Measurements from ENCODE around the gene ZC3H4. TPM values are rescaled to one million over a fixed set of nuclear protein-coding genes. Genes with fewer than 3 reads are reported as not detected.

ZC3H4 gene
- total and polyA plus RNA-seq, 9 of the 15 experiments (the other 6 are each of a cell fraction or from before 2014, with no cell fraction given) = 2.2 to 75.6 (median 18.3) TPM

DNA sequence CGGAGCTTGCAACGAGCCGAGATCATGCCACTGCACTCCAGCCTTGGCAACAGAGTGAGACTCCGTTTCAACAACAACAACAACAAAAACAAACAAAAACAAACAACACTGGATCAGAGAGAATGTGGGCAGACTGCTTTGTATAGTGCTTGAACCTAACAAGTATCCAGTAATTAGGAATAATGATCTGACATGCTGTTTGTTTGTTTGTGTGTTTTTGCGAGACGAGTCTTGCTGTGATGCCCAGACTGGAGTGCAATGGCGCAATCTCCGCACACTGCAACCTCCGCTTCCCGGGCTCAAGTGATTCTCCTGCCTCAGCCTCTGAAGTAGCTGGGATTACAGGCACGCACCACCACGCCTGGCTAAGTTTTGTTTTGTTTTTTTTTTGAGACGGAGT lies 31.1 kb upstream of the ZC3H4 start (continued):
- TF ChIP-seq, protein P1, sequence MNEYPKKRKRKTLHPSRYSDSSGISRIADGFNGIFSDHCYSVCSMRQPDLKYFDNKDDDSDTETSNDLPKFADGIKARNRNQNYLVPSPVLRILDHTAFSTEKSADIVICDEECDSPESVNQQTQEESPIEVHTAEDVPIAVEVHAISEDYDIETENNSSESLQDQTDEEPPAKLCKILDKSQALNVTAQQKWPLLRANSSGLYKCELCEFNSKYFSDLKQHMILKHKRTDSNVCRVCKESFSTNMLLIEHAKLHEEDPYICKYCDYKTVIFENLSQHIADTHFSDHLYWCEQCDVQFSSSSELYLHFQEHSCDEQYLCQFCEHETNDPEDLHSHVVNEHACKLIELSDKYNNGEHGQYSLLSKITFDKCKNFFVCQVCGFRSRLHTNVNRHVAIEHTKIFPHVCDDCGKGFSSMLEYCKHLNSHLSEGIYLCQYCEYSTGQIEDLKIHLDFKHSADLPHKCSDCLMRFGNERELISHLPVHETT (CRISPR knock-in tag; conservative IDR thresholded peaks at IDR 0.05 in 1 of 2, IDR thresholded peaks at IDR 0.05 in 1 of 2) = no peak
- TF ChIP-seq SNIP1 (IDR thresholded peaks at IDR 0.05; ENCODE audit: low read depth) (no peak), ZNF583 (CRISPR knock-in tag; IDR thresholded peaks at IDR 0.05) (no peak), ZNF217 (CRISPR knock-in tag; IDR thresholded peaks at IDR 0.05) (no peak), TEAD2 (tag; IDR thresholded peaks at IDR 0.05) (no peak)

DNA sequence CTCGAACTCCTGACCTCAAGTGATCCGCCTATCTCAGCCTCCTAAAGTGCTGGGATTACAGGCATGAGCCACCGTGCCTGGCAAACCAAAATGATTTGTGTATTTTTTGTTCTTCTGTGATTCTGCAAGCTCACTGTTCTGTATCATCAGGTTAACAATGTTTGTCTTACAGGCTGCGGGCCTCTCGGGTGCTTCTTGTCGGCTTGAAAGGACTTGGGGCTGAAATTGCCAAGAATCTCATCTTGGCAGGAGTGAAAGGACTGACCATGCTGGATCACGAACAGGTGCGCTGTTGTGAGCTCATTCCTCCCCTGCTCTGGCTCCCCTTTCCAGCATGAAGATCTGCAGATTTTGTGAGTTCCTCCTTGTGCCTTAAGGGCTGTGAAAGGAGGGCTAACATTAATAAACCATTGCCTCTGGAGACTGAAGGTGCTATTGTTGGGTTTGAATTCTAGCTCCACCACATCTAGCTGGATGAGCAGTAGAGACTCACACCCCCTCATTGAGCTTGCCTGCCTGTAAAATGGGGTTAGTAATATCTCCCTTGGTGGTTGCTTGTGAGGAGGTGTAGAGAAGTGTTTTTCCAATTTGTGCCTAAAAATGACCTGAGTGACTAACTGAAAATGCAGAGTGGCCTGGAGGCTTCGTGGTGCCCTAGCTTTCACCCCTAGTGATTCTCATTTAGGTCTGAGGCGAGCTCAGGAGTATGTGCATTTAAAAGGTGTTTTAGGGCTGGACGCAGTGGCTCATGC lies 29.9 kb upstream of the ZC3H4 start:
- POLR2A ChIA-PET = interaction anchor here (0.6 to 10.8 kb wide), 7 partner anchors 7 to 989 kb away, joined by 3 to 109 read pairs (median 3); partner anchors contain the start of gene SAE1
- intact Hi-C loops (cut with micrococcal nuclease) (no loop called here), in situ Hi-C loops (cut with MboI) (no loop called here)
- no peak overlapping the region for H3K4me3 ChIP-seq
- no peaks in the 10 kb centered on the region for H3K9me1 ChIP-seq (ENCODE audit: control insufficient read depth, insufficient read depth, low read length)
- H3K9me3 ChIP-seq (replicated peaks; ENCODE audit: control insufficient read depth, insufficient read depth, low read depth, low read length) = no peaks in the 10 kb centered on the region
- no peak for TF ChIP-seq CBFA2T3 (IDR thresholded peaks at IDR 0.05)
- TF ChIP-seq KDM2B (CRISPR knock-in tag; IDR thresholded peaks at IDR 0.05) = no peak
- peaks cover 75% of the 10 kb centered on the region for H3K79me2 ChIP-seq (ENCODE audit: control insufficient read depth, insufficient read depth, low read length)
- no peak overlapping the region for H3K4me2 ChIP-seq (ENCODE audit: insufficient read depth, low read length)
- no peak overlapping the region for H3K27ac ChIP-seq (ENCODE audit: extremely low read depth, low read depth, low read length)
- H2AFZ ChIP-seq (ENCODE audit: low read depth, low read length) = no peak overlapping the region
- FAIRE-seq = no peak
- DNase-seq (ENCODE audit: extremely low read depth in 1 of 4, low spot score in 3 of 4) = no peak
- H4K20me1 ChIP-seq (replicated peaks; ENCODE audit: control insufficient read depth, insufficient read depth, low read length) = peaks cover 7% of the 10 kb centered on the region
- CTCF ChIA-PET (ENCODE audit: low intra/inter-chr PET ratio) = no interaction called here
- no peaks in the 10 kb centered on the region for H3K27me3 ChIP-seq (ENCODE audit: control insufficient read depth in 2 of 2, insufficient read depth in 2 of 2, low read length in 2 of 2)
- H3K4me1 ChIP-seq (replicated peaks in 1 of 2; ENCODE audit: control insufficient read depth in 2 of 2, insufficient read depth in 2 of 2, low read length in 2 of 2) = peaks cover 0 to 7% of the 10 kb centered on the region in 2 experiments
- ATAC-seq = no peak
- no peak overlapping the region for H3K9ac ChIP-seq (ENCODE audit: insufficient read depth in 1 of 2, low read depth in 2 of 2, low read length in 2 of 2)
- peaks cover 87% of the 10 kb centered on the region for H3K36me3 ChIP-seq (ENCODE audit: control insufficient read depth, insufficient read depth, low read length)
- BruUV-seq (replicated peaks) = no TSS peak
- WGBS (ENCODE audit: insufficient coverage, low coverage, missing lambda C conversion rate) = 91% methylated on average over 11 of the region's 11 CpGs
